Endothelial cell (in vitro differentiated cells): ENCODE results near the gene HEATR3. TPM values are rescaled to one million over a fixed set of nuclear protein-coding genes. Genes with fewer than 3 reads are reported as not detected.

Experiments
- DNase-seq: peaks from one replicate; pipeline ENCODE4 v3.0.0; 2021; ENCODE audit warnings: low spot score
- H3K27ac Mint-ChIP-seq: one replicate; pipeline ENCODE4 v1.8.0; 2021; ENCODE audit warnings: mixed read lengths, inconsistent platforms; ENCODE audit not compliant: unreplicated experiment
- H3K27me3 Mint-ChIP-seq: one replicate; pipeline ENCODE4 v1.8.0; 2021; ENCODE audit warnings: mild to moderate bottlenecking, moderate library complexity, mixed read lengths, inconsistent platforms; ENCODE audit not compliant: unreplicated experiment
- H3K36me3 Mint-ChIP-seq: one replicate; pipeline ENCODE4 v1.8.0; 2021; ENCODE audit warnings: mild to moderate bottlenecking, low read depth, mixed read lengths, inconsistent platforms; ENCODE audit not compliant: unreplicated experiment
- H3K4me1 Mint-ChIP-seq: one replicate; pipeline ENCODE4 v1.8.0; 2021; ENCODE audit warnings: mild to moderate bottlenecking, mixed read lengths, inconsistent platforms; ENCODE audit not compliant: unreplicated experiment
- H3K4me3 Mint-ChIP-seq: one replicate; pipeline ENCODE4 v1.8.0; 2021; ENCODE audit warnings: mild to moderate bottlenecking, mixed read lengths, inconsistent platforms; ENCODE audit not compliant: unreplicated experiment
- H3K9me3 Mint-ChIP-seq: one replicate; pipeline ENCODE4 v1.8.0; 2021; ENCODE audit warnings: mixed read lengths, inconsistent platforms; ENCODE audit not compliant: unreplicated experiment
- CTCF ChIP-seq: fragments of 200-600 bp; sonication (generic); IDR thresholded peaks from one replicate; pipeline ENCODE4 v1.5.0; 2021; ENCODE audit warnings: antibody characterized with exemption; ENCODE audit not compliant: unreplicated experiment
- total RNA-seq: library from RNA; stranded (reverse); fragmentation: NEBNext Ultra II Directional; extraction: Animal tissue kit (Norgen Biotek cat#: 25700); gene quantifications from one replicate; pipeline ENCODE4 v1.2.1, GENCODE V29; 2021; ENCODE audit not compliant: unreplicated experiment

HEATR3 gene
- total RNA-seq, 1 donor from 2014 or later, result 10.3 TPM

GRCh38 chr16:50155925-50156324, 90.2 kb downstream of the HEATR3 start:
- no peaks in the 10 kb centered on the region for H3K36me3 Mint-ChIP-seq
- H3K9me3 Mint-ChIP-seq, result no peaks in the 10 kb centered on the region
- peaks cover 10% of the 10 kb centered on the region for H3K27me3 Mint-ChIP-seq
- H3K4me1 Mint-ChIP-seq, result peaks cover 21% of the 10 kb centered on the region
- no peak overlapping the region for H3K4me3 Mint-ChIP-seq
- DNase-seq, result no peak
- TF ChIP-seq CTCF, result no peak
- H3K27ac Mint-ChIP-seq, result no peak overlapping the region

Other genes with a start within 250 kb of the HEATR3 start
- gene ZNF423, start 209.9 kb upstream of the HEATR3 start, total RNA-seq, result 44.8 TPM
- gene CNEP1R1, start 40.7 kb upstream of the HEATR3 start, total RNA-seq, result 32.7 TPM
- 7.1 TPM for gene TENT4B, start 87.3 kb downstream of the HEATR3 start, total RNA-seq
- gene ADCY7, start 200.6 kb downstream of the HEATR3 start, total RNA-seq, result 3.2 TPM